ENCODE results near the gene PDLIM7.

PDLIM7 gene

GRCh38 chr5:177523711-177524538 lies 26.5 kb upstream of the PDLIM7 start:
- DNase-seq: no peak

GRCh38 chr5:177520916-177521513 lies 23.6 kb upstream of the PDLIM7 start:
- DNase-seq: no peak

- no peak for DNase-seq
Observed at GRCh38 chr5:177520271-177520670, 22.9 kb upstream of the PDLIM7 start.

- DNase-seq: no peak
Observed at GRCh38 chr5:177519463-177520235, 22.2 kb upstream of the PDLIM7 start.

- peak; percentile 91 to 96 for DNase-seq
Observed at GRCh38 chr5:177516601-177517568, 19.5 kb upstream of the PDLIM7 start, which contains the start of gene DDX41. Gene DDX41 (minus strand): TSS chr5:177516961. CDS start chr5:177516945, 16 bp downstream.

GRCh38 chr5:177515580-177515979 lies 18.2 kb upstream of the PDLIM7 start:
- DNase-seq: no peak

- DNase-seq: no peak
Observed at GRCh38 chr5:177514541-177514940, 17.1 kb upstream of the PDLIM7 start.

GRCh38 chr5:177513500-177513899 lies 16.1 kb upstream of the PDLIM7 start:
- DNase-seq: no peak

- no peak for DNase-seq
Observed at GRCh38 chr5:177512736-177513380, 15.5 kb upstream of the PDLIM7 start.

- DNase-seq: no peak
Observed at GRCh38 chr5:177511796-177512675, 14.6 kb upstream of the PDLIM7 start.

GRCh38 chr5:177511181-177511580 lies 13.8 kb upstream of the PDLIM7 start:
- DNase-seq: no peak

GRCh38 chr5:177510567-177511053 lies 13.2 kb upstream of the PDLIM7 start:
- DNase-seq: no peak

GRCh38 chr5:177509991-177510566 lies 12.7 kb upstream of the PDLIM7 start:
- DNase-seq: no peak

- DNase-seq: no peak
Observed at GRCh38 chr5:177509381-177509951, 12.1 kb upstream of the PDLIM7 start, which contains the start of gene DOK3. Gene DOK3 (minus strand): TSS chr5:177509826. CDS start chr5:177509540, 286 bp downstream.

GRCh38 chr5:177508837-177509236 lies 11.4 kb upstream of the PDLIM7 start:
- DNase-seq: no peak

GRCh38 chr5:177508221-177508611 lies 10.8 kb upstream of the PDLIM7 start:
- DNase-seq: no peak

GRCh38 chr5:177507596-177508220 lies 10.3 kb upstream of the PDLIM7 start:
- DNase-seq: no peak

- DNase-seq: no peak
Observed at GRCh38 chr5:177507165-177507564, 9.8 kb upstream of the PDLIM7 start.

- DNase-seq: no peak
Observed at GRCh38 chr5:177505075-177505474, 7.7 kb upstream of the PDLIM7 start.

All from cerebellar nuclear complex (tissue), 1 donor.